ENCODE results near the gene REXO2. TPM values are rescaled to one million over a fixed set of nuclear protein-coding genes. Genes with fewer than 3 reads are reported as not detected.
A peak's percentile ranks its signal among the peaks of the same experiment; 100 is the strongest.

The REXO2 gene
- total and polyA plus RNA-seq, 2 of the 13 experiments (the other 11 are each of a cell fraction or from before 2014, with no cell fraction given): 95.6 to 104 TPM

DNA sequence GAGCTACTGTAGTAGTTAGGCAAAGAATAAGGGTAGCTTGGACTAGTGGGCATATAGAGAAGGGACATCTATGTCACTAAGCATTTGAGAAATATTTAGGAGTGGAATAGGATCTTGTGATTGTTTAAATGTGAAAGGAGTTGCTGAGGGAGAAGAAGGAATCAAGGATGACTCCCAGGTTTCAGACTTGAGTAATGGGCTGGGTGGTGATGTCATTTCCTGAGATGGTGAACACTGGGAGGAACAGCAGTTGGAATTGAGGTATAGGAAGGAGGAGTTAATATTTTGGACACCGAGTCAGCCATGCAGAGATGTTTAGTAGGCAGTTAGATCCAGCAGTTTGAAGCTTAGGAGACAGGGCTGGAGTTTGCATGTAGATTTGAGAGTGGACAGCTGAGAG, 40.1 kb downstream of the REXO2 start:
- no peak overlapping the region for H3K4me2 ChIP-seq (ENCODE audit: low read depth, low read length)
- no peak overlapping the region for H3K27ac ChIP-seq (ENCODE audit: extremely low read length, insufficient read depth, low read length)
- no TSS peak for BruUV-seq (replicated peaks)
- H3K4me3 ChIP-seq (replicated peaks in 1 of 3; ENCODE audit: insufficient read depth in 1 of 3, low read depth in 2 of 3, low read length in 3 of 3): no peak overlapping the region
- H4K20me1 ChIP-seq (ENCODE audit: insufficient read depth, low read length): no peaks in the 10 kb centered on the region
- no peaks in the 10 kb centered on the region for H3K9me3 ChIP-seq (ENCODE audit: low read length)
- no peak for ATAC-seq
- no peak for TF ChIP-seq ZFP62 (CRISPR knock-in tag; IDR thresholded peaks at IDR 0.05)
- no peak for TF ChIP-seq SAP130 (CRISPR knock-in tag; IDR thresholded peaks at IDR 0.05; ENCODE audit: low read depth)
- no peak for TF ChIP-seq ZNF274 (CRISPR knock-in tag; IDR thresholded peaks at IDR 0.05)
- 0 out of 2 replicates have a peak, but pooled peaks have one; percentile 6 for TF ChIP-seq CREB1 (IDR thresholded peaks at IDR 0.05)
- TF ChIP-seq CREB1 (CRISPR knock-in tag; IDR thresholded peaks at IDR 0.05): no peak
- TF ChIP-seq GPN1 (CRISPR knock-in tag; IDR thresholded peaks at IDR 0.05; ENCODE audit: borderline replicate concordance): no peak
- no peak for TF ChIP-seq MAFG (CRISPR knock-in tag; IDR thresholded peaks at IDR 0.05)
- TF ChIP-seq ATF7 (IDR thresholded peaks at IDR 0.05): peak; percentile 75
- TF ChIP-seq ATF7 (CRISPR knock-in tag; IDR thresholded peaks at IDR 0.05): no peak
- TF ChIP-seq ZNF136 (CRISPR knock-in tag; IDR thresholded peaks at IDR 0.05; ENCODE audit: low read depth): no peak
- no peak for TF ChIP-seq U2AF2 (IDR thresholded peaks at IDR 0.05; ENCODE audit: low read depth, low read length)
- ChIA-PET CTCF (ENCODE audit: low intra/inter-chr PET ratio, low total read pairs) (no interaction called here), POLR2A (no interaction called here)
- 0% methylated on average over 1 of the region's 1 CpG for WGBS (ENCODE audit: low lambda C conversion rate)
- H3K27me3 ChIP-seq (ENCODE audit: control insufficient read depth in 1 of 2, insufficient read depth in 2 of 2, low read length in 2 of 2): 0 out of 5 replicates have a peak, but pooled peaks cover 1 to 2% of the 10 kb centered on the region in 2 experiments
- no peak overlapping the region for H2AFZ ChIP-seq (ENCODE audit: low read length)
- no peaks in the 10 kb centered on the region for H3K4me1 ChIP-seq (ENCODE audit: insufficient read depth, low read length)
- intact Hi-C loops (cut with micrococcal nuclease; ENCODE audit: unreplicated experiment) (loop anchor here (5.0 kb wide), 1 partner anchor 132 kb away; no protein-coding TSS in a partner anchor), in situ Hi-C loops (cut with HindIII; ENCODE audit: extremely low pct_ligation_motif_present, low pct_unique_long_range_greater_than_20kb) (no loop called here)
- no peaks in the 10 kb centered on the region for H3K36me3 ChIP-seq (replicated peaks in 1 of 2; ENCODE audit: control insufficient read depth in 1 of 2, insufficient read depth in 2 of 2, low read length in 2 of 2)
- no peak for FAIRE-seq
- H3K79me2 ChIP-seq (ENCODE audit: insufficient read depth, low read length): no peaks in the 10 kb centered on the region
- DNase-seq (ENCODE audit: low spot score): no peak
- H3K9ac ChIP-seq (ENCODE audit: insufficient read depth, low read depth, low read length): no peak overlapping the region

GRCh38 chr11:114482114-114482513, 42.8 kb downstream of the REXO2 start:
- Histone ChIP-seq H3K4me3 (replicated peaks in 1 of 3; ENCODE audit: insufficient read depth in 1 of 3, low read depth in 2 of 3, low read length in 3 of 3) (no peak overlapping the region), H3K4me2 (ENCODE audit: low read depth, low read length) (no peak overlapping the region), H3K4me1 (ENCODE audit: insufficient read depth, low read length) (no peaks in the 10 kb centered on the region), H3K79me2 (ENCODE audit: insufficient read depth, low read length) (no peaks in the 10 kb centered on the region), H2AFZ (ENCODE audit: low read length) (no peak overlapping the region), H3K9me3 (ENCODE audit: low read length) (no peaks in the 10 kb centered on the region), H3K27me3 (ENCODE audit: control insufficient read depth in 1 of 2, insufficient read depth in 2 of 2, low read length in 2 of 2) (0 out of 5 replicates have a peak, but pooled peaks cover 0 to 1% of the 10 kb centered on the region in 2 experiments), H3K36me3 (replicated peaks in 1 of 2; ENCODE audit: control insufficient read depth in 1 of 2, insufficient read depth in 2 of 2, low read length in 2 of 2) (no peaks in the 10 kb centered on the region), H3K9ac (ENCODE audit: insufficient read depth, low read depth, low read length) (no peak overlapping the region), H4K20me1 (ENCODE audit: insufficient read depth, low read length) (no peaks in the 10 kb centered on the region), H3K27ac (ENCODE audit: extremely low read length, insufficient read depth, low read length) (no peak overlapping the region)
- FAIRE-seq (no peak), ATAC-seq (no peak), DNase-seq (ENCODE audit: low spot score) (no peak)
- ChIA-PET POLR2A (no interaction called here), CTCF (ENCODE audit: low intra/inter-chr PET ratio, low total read pairs) (no interaction called here)
- in situ Hi-C loops (cut with HindIII; ENCODE audit: extremely low pct_ligation_motif_present, low pct_unique_long_range_greater_than_20kb): no loop called here
- WGBS (ENCODE audit: low lambda C conversion rate): 0% methylated on average over 1 of the region's 1 CpG
- intact Hi-C loops (cut with micrococcal nuclease; ENCODE audit: unreplicated experiment): no loop called here
- no TSS peak for BruUV-seq (replicated peaks)
- TF ChIP-seq GMEB2 (CRISPR knock-in tag; IDR thresholded peaks at IDR 0.05; ENCODE audit: low read depth) (no peak), ZNF234 (CRISPR knock-in tag; conservative IDR thresholded peaks at IDR 0.05) (no peak), SP4 (CRISPR knock-in tag; IDR thresholded peaks at IDR 0.05) (no peak), ZBED4 (CRISPR knock-in tag; IDR thresholded peaks at IDR 0.05; ENCODE audit: borderline replicate concordance) (no peak), MEF2D (CRISPR knock-in tag; IDR thresholded peaks at IDR 0.05) (no peak), TBX3 (IDR thresholded peaks at IDR 0.05; ENCODE audit: borderline replicate concordance) (no peak)

Data from HepG2 (cell line).